Activated naive CD4-positive, alpha-beta T cell treated with anti-CD3 and anti-CD28 coated beads for 36 hours (primary cell): Measurements from ENCODE around the gene XIRP2. TPM values are rescaled to one million over a fixed set of nuclear protein-coding genes. Genes with fewer than 3 reads are reported as not detected.

Experiments
- CTCF ChIA-PET: fragments of 350-600 bp; sonication (Branson Sonifier 250); formaldehyde crosslinking; loops from one replicate; lab custom pipeline; 2021; ENCODE audit warnings: antibody characterized with exemption; lab: Charles Lee
- DNase-seq: peaks from one replicate; pipeline ENCODE4 v3.0.0-alpha.2; 2020
- H3K27ac Mint-ChIP-seq: one replicate; pipeline ENCODE4 v1.8.0; 2021; ENCODE audit warnings: mild to moderate bottlenecking, mixed read lengths
- H3K27me3 Mint-ChIP-seq: one replicate; pipeline ENCODE4 v1.8.0; 2021; ENCODE audit warnings: low read depth, mixed read lengths
- H3K36me3 Mint-ChIP-seq: one replicate; pipeline ENCODE4 v1.8.0; 2021; ENCODE audit warnings: low read depth, mixed read lengths
- H3K4me1 Mint-ChIP-seq: one replicate; pipeline ENCODE4 v1.8.0; 2021; ENCODE audit warnings: low read depth, mixed read lengths
- H3K4me3 Mint-ChIP-seq: one replicate; pipeline ENCODE4 v1.8.0; 2021; ENCODE audit warnings: mild to moderate bottlenecking, moderate library complexity, mixed read lengths
- H3K9me3 Mint-ChIP-seq: one replicate; pipeline ENCODE4 v1.8.0; 2021; ENCODE audit warnings: mixed read lengths
- intact Hi-C: fragments of 100-400 bp; cut with micrococcal nuclease; formaldehyde crosslinking; loops from one replicate; pipeline ENCODE4 v1.15.1; 2023
- total RNA-seq, 2 experiments: library from RNA; stranded (reverse); gene quantifications; one replicate each; pipeline ENCODE4 v1.2.3, GENCODE V29; 2021

Gene XIRP2
- total RNA-seq = not detected

- H3K27ac Mint-ChIP-seq = no peak within 1 kb of the TSS
- no peaks in the 10 kb centered on the region for H3K27me3 Mint-ChIP-seq
- no peak for DNase-seq
- H3K36me3 Mint-ChIP-seq = no peaks in the 10 kb centered on the region
- H3K9me3 Mint-ChIP-seq = no peaks in the 10 kb centered on the region
- CTCF ChIA-PET = no interaction called here
- intact Hi-C loops = no loop called here
- no peaks in the 10 kb centered on the region for H3K4me1 Mint-ChIP-seq
- no peak within 1 kb of the TSS for H3K4me3 Mint-ChIP-seq
These were observed at the start of gene XIRP2 for GRCh38 chr2:166888180-166888579. TSS of gene XIRP2 (plus strand) at chr2:166888480. CDS start at chr2:166903483, 15,003 bp downstream.

GRCh38 chr2:166841152-166841551 lies 47.1 kb upstream of the XIRP2 start:
- no peaks in the 10 kb centered on the region for H3K9me3 Mint-ChIP-seq
- intact Hi-C loops = no loop called here
- H3K4me3 Mint-ChIP-seq = no peak overlapping the region
- no peak overlapping the region for H3K27ac Mint-ChIP-seq
- CTCF ChIA-PET = no interaction called here
- no peaks in the 10 kb centered on the region for H3K4me1 Mint-ChIP-seq
- DNase-seq = no peak
- H3K27me3 Mint-ChIP-seq = no peaks in the 10 kb centered on the region
- no peaks in the 10 kb centered on the region for H3K36me3 Mint-ChIP-seq

GRCh38 chr2:166841679-166842078 lies 46.6 kb upstream of the XIRP2 start:
- CTCF ChIA-PET = no interaction called here
- DNase-seq = no peak
- Mint-ChIP-seq H3K4me3 (no peak overlapping the region), H3K27me3 (no peaks in the 10 kb centered on the region), H3K27ac (no peak overlapping the region), H3K9me3 (no peaks in the 10 kb centered on the region), H3K36me3 (no peaks in the 10 kb centered on the region), H3K4me1 (no peaks in the 10 kb centered on the region)
- intact Hi-C loops = no loop called here

GRCh38 chr2:166844111-166844510 lies 44.2 kb upstream of the XIRP2 start:
- no peaks in the 10 kb centered on the region for H3K36me3 Mint-ChIP-seq
- H3K4me1 Mint-ChIP-seq = no peaks in the 10 kb centered on the region
- intact Hi-C loops = no loop called here
- H3K9me3 Mint-ChIP-seq = peaks cover 11% of the 10 kb centered on the region
- no peak overlapping the region for H3K27ac Mint-ChIP-seq
- CTCF ChIA-PET = no interaction called here
- H3K27me3 Mint-ChIP-seq = no peaks in the 10 kb centered on the region
- no peak overlapping the region for H3K4me3 Mint-ChIP-seq
- DNase-seq = no peak

- H3K27me3 Mint-ChIP-seq = no peaks in the 10 kb centered on the region
- H3K4me1 Mint-ChIP-seq = no peaks in the 10 kb centered on the region
- CTCF ChIA-PET = no interaction called here
- no peak overlapping the region for H3K27ac Mint-ChIP-seq
- H3K36me3 Mint-ChIP-seq = no peaks in the 10 kb centered on the region
- H3K9me3 Mint-ChIP-seq = no peaks in the 10 kb centered on the region
- intact Hi-C loops = no loop called here
- no peak overlapping the region for H3K4me3 Mint-ChIP-seq
- DNase-seq = no peak
These were observed 25.7 kb upstream of the XIRP2 start for GRCh38 chr2:166862468-166863132.

- H3K4me1 Mint-ChIP-seq = no peaks in the 10 kb centered on the region
- no peaks in the 10 kb centered on the region for H3K9me3 Mint-ChIP-seq
- intact Hi-C loops = no loop called here
- H3K36me3 Mint-ChIP-seq = no peaks in the 10 kb centered on the region
- CTCF ChIA-PET = interaction anchor here (0.6 kb wide), 1 partner anchor 1066 kb away, joined by 3 read pairs; no protein-coding TSS in a partner anchor
- DNase-seq = no peak
- no peak overlapping the region for H3K4me3 Mint-ChIP-seq
- peaks cover 3% of the 10 kb centered on the region for H3K27me3 Mint-ChIP-seq
- no peak overlapping the region for H3K27ac Mint-ChIP-seq
These were observed 20.3 kb upstream of the XIRP2 start for GRCh38 chr2:166867874-166868514.

GRCh38 chr2:166870346-166870745 lies 17.9 kb upstream of the XIRP2 start:
- CTCF ChIA-PET = no interaction called here
- DNase-seq = no peak
- no peak overlapping the region for H3K4me3 Mint-ChIP-seq
- H3K27me3 Mint-ChIP-seq = peaks cover 3% of the 10 kb centered on the region
- no peaks in the 10 kb centered on the region for H3K4me1 Mint-ChIP-seq
- no peak overlapping the region for H3K27ac Mint-ChIP-seq
- no peaks in the 10 kb centered on the region for H3K36me3 Mint-ChIP-seq
- H3K9me3 Mint-ChIP-seq = no peaks in the 10 kb centered on the region
- intact Hi-C loops = no loop called here

GRCh38 chr2:166881177-166881576 lies 7.1 kb upstream of the XIRP2 start:
- Mint-ChIP-seq H3K27ac (no peak overlapping the region), H3K4me3 (no peak overlapping the region), H3K36me3 (no peaks in the 10 kb centered on the region), H3K4me1 (no peaks in the 10 kb centered on the region), H3K9me3 (no peaks in the 10 kb centered on the region), H3K27me3 (no peaks in the 10 kb centered on the region)
- intact Hi-C loops = no loop called here
- no peak for DNase-seq
- CTCF ChIA-PET = interaction anchor here (1.1 kb wide), 1 partner anchor 13 kb away, joined by 4 read pairs; no protein-coding TSS in a partner anchor

GRCh38 chr2:166882851-166883250 lies 5.4 kb upstream of the XIRP2 start:
- Mint-ChIP-seq H3K9me3 (no peaks in the 10 kb centered on the region), H3K4me3 (no peak overlapping the region), H3K4me1 (no peaks in the 10 kb centered on the region), H3K27ac (no peak overlapping the region), H3K27me3 (no peaks in the 10 kb centered on the region), H3K36me3 (no peaks in the 10 kb centered on the region)
- DNase-seq = no peak
- CTCF ChIA-PET = no interaction called here
- intact Hi-C loops = no loop called here

- Mint-ChIP-seq H3K27ac (no peak overlapping the region), H3K27me3 (no peaks in the 10 kb centered on the region), H3K36me3 (no peaks in the 10 kb centered on the region), H3K4me1 (no peaks in the 10 kb centered on the region), H3K4me3 (no peak overlapping the region), H3K9me3 (no peaks in the 10 kb centered on the region)
- intact Hi-C loops = no loop called here
- CTCF ChIA-PET = no interaction called here
- no peak for DNase-seq
These were observed 3.4 kb downstream of the XIRP2 start for GRCh38 chr2:166891727-166892126.

GRCh38 chr2:166892397-166892796 lies 4.1 kb downstream of the XIRP2 start:
- DNase-seq = no peak

GRCh38 chr2:166895243-166895642 lies 7.0 kb downstream of the XIRP2 start:
- no peak overlapping the region for H3K4me3 Mint-ChIP-seq
- CTCF ChIA-PET = interaction anchor here (1.4 kb wide), 1 partner anchor 15 kb away, joined by 4 read pairs; no protein-coding TSS in a partner anchor
- H3K27ac Mint-ChIP-seq = no peak overlapping the region
- H3K36me3 Mint-ChIP-seq = no peaks in the 10 kb centered on the region
- H3K9me3 Mint-ChIP-seq = no peaks in the 10 kb centered on the region
- no peaks in the 10 kb centered on the region for H3K27me3 Mint-ChIP-seq
- intact Hi-C loops = no loop called here
- no peaks in the 10 kb centered on the region for H3K4me1 Mint-ChIP-seq
- no peak for DNase-seq

More at GRCh38 chr2:166892397-166892796, 4.1 kb downstream of the XIRP2 start:
- Mint-ChIP-seq H3K36me3 (no peaks in the 10 kb centered on the region), H3K4me1 (no peaks in the 10 kb centered on the region), H3K27me3 (no peaks in the 10 kb centered on the region), H3K27ac (no peak overlapping the region), H3K4me3 (no peak overlapping the region), H3K9me3 (no peaks in the 10 kb centered on the region)
- intact Hi-C loops = no loop called here
- CTCF ChIA-PET = interaction anchor here (0.7 kb wide), 1 partner anchor 71 kb away, joined by 3 read pairs; no protein-coding TSS in a partner anchor

GRCh38 chr2:166897666-166898065 lies 9.4 kb downstream of the XIRP2 start:
- Mint-ChIP-seq H3K27me3 (no peaks in the 10 kb centered on the region), H3K27ac (no peak overlapping the region), H3K9me3 (no peaks in the 10 kb centered on the region), H3K36me3 (no peaks in the 10 kb centered on the region), H3K4me3 (no peak overlapping the region), H3K4me1 (no peaks in the 10 kb centered on the region)
- no peak for DNase-seq
- CTCF ChIA-PET = no interaction called here
- intact Hi-C loops = no loop called here
